SU-DHL-6 (cell line): Measurements from ENCODE around the gene GLOD5.

Experiments used
- H2AFZ ChIP-seq: fragments of 200-600 bp; sonication (generic); 2 replicates; pipeline ENCODE4 v1.6.1; 2014; ENCODE audit warnings: low read depth, mild to moderate bottlenecking, moderate library complexity, mixed read lengths, antibody characterized with exemption, low read length; ENCODE audit not compliant: severe bottlenecking
- H3F3A ChIP-seq: fragments of 200-600 bp; shearing (Covaris generic); 2 replicates; pipeline ENCODE4 v1.6.0; 2016; ENCODE audit warnings: antibody characterized with exemption, mild to moderate bottlenecking; ENCODE audit not compliant: insufficient read depth
- H3K27ac ChIP-seq: fragments of 200-600 bp; sonication (generic); 2 replicates; pipeline ENCODE4 v1.5.1; 2016; ENCODE audit warnings: low read depth, mild to moderate bottlenecking, low read length, moderate library complexity, mixed read lengths
- H3K27me3 ChIP-seq: fragments of 200-600 bp; sonication (generic), shearing (Covaris generic); 2 replicates; pipeline ENCODE4 v1.6.0; 2014; ENCODE audit warnings: mild to moderate bottlenecking, low read length
- H3K36me3 ChIP-seq: fragments of 200-600 bp; sonication (generic); 2 replicates; pipeline ENCODE4 v1.6.1; 2014; ENCODE audit warnings: mild to moderate bottlenecking, low read length, mixed read lengths
- H3K4me2 ChIP-seq: fragments of 300-600, 200-600 bp; shearing (Covaris generic), sonication (generic); 2 replicates; pipeline ENCODE4 v1.6.0; 2014; ENCODE audit warnings: low read length, low read depth, mild to moderate bottlenecking; ENCODE audit not compliant: poor library complexity, severe bottlenecking
- H3K4me3 ChIP-seq: fragments of 200-600 bp; sonication (generic); 2 replicates; pipeline ENCODE4 v1.5.1; 2014; ENCODE audit warnings: antibody characterized with exemption, low read length, mild to moderate bottlenecking, mixed read lengths; ENCODE audit not compliant: insufficient read depth, poor library complexity, severe bottlenecking
- H3K79me2 ChIP-seq: fragments of 200-600 bp; sonication (generic); 2 replicates; pipeline ENCODE4 v1.6.1; 2014; ENCODE audit warnings: mild to moderate bottlenecking, low read length, moderate library complexity; ENCODE audit not compliant: insufficient read depth
- H3K9ac ChIP-seq: fragments of 200-600 bp; sonication (generic); 2 replicates; pipeline ENCODE4 v1.7.0; 2014; ENCODE audit warnings: mild to moderate bottlenecking, low read length
- H3K9me2 ChIP-seq: fragments of 200-600 bp; sonication (generic); replicated peaks from 2 replicates; pipeline ENCODE4 v1.6.1; 2014; ENCODE audit warnings: low read length; ENCODE audit not compliant: insufficient read depth
- H3K9me3 ChIP-seq: fragments of 200-600 bp; sonication (generic); 2 replicates; pipeline ENCODE4 v1.6.1; 2014; ENCODE audit warnings: low read length, mixed read lengths; ENCODE audit not compliant: insufficient read depth
- H4K20me1 ChIP-seq: fragments of 200-600 bp; sonication (generic); 2 replicates; pipeline ENCODE4 v1.6.1; 2014; ENCODE audit warnings: low read depth, mild to moderate bottlenecking, antibody characterized with exemption, low read length, moderate library complexity, mixed read lengths
- CTCF ChIP-seq: fragments of 200-600 bp; sonication (generic); IDR thresholded peaks from one replicate; pipeline ENCODE4 v1.5.1; 2017; ENCODE audit warnings: antibody characterized with exemption, mild to moderate bottlenecking, low read length, moderate library complexity; ENCODE audit not compliant: insufficient read depth, poor library complexity, severe bottlenecking
- EZH2phosphoT487 ChIP-seq: fragments of 200-600 bp; sonication (generic), shearing (Covaris generic); conservative IDR thresholded peaks from 2 replicates; pipeline ENCODE4 v1.6.1; 2018; ENCODE audit warnings: mild to moderate bottlenecking, antibody characterized with exemption, low read length, moderate library complexity, mixed read lengths

The GLOD5 gene

GRCh38 chrX:48791063-48791820, 29.7 kb downstream of the GLOD5 start:
- Histone ChIP-seq H3K27ac (no peak overlapping the region), H3K9ac (no peak overlapping the region), H3K79me2 (no peaks in the 10 kb centered on the region), H3K36me3 (no peaks in the 10 kb centered on the region), H3K9me3 (no peaks in the 10 kb centered on the region), H3F3A (no peaks in the 10 kb centered on the region), H3K27me3 (no peaks in the 10 kb centered on the region), H3K4me2 (no peak overlapping the region), H3K4me3 (no peak overlapping the region), H4K20me1 (no peaks in the 10 kb centered on the region), H2AFZ (no peak overlapping the region), H3K9me2 (no peaks in the 10 kb centered on the region)
- TF ChIP-seq EZH2phosphoT487 (no peak), CTCF (no peak)

DNA sequence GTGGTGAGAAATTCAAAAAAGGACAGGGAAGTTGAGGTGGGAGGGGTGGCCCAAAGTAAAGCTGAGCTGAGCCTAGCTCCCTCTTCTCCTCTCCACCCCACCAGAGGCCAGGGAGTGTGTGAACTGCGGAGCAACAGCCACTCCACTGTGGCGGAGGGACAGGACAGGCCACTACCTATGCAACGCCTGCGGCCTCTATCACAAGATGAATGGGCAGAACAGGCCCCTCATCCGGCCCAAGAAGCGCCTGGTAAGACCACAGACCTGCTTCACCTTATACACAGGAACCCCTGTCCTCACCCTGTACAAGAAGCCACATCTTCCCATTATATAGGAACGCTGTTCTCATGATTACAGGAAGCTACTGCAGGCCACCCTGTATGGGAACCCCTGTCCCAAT, 30.7 kb downstream of the GLOD5 start:
- no peak overlapping the region for H2AFZ ChIP-seq
- H3K9me2 ChIP-seq: no peaks in the 10 kb centered on the region
- H3K79me2 ChIP-seq: no peaks in the 10 kb centered on the region
- no peaks in the 10 kb centered on the region for H3K36me3 ChIP-seq
- no peaks in the 10 kb centered on the region for H3K9me3 ChIP-seq
- H3F3A ChIP-seq: no peaks in the 10 kb centered on the region
- H3K27ac ChIP-seq: no peak overlapping the region
- no peak overlapping the region for H3K9ac ChIP-seq
- no peaks in the 10 kb centered on the region for H4K20me1 ChIP-seq
- H3K27me3 ChIP-seq: no peaks in the 10 kb centered on the region
- H3K4me3 ChIP-seq: no peak overlapping the region
- TF ChIP-seq EZH2phosphoT487: no peak
- no peak overlapping the region for H3K4me2 ChIP-seq

- no peak for TF ChIP-seq CTCF
- TF ChIP-seq EZH2phosphoT487: no peak
- H2AFZ ChIP-seq: no peak overlapping the region
- no peak overlapping the region for H3K4me2 ChIP-seq
- H3K27ac ChIP-seq: no peak overlapping the region
- H3K9ac ChIP-seq: no peak overlapping the region
- H3F3A ChIP-seq: no peaks in the 10 kb centered on the region
- no peaks in the 10 kb centered on the region for H3K27me3 ChIP-seq
- no peak overlapping the region for H3K4me3 ChIP-seq
- no peaks in the 10 kb centered on the region for H3K9me2 ChIP-seq
- H3K36me3 ChIP-seq: no peaks in the 10 kb centered on the region
- H3K79me2 ChIP-seq: no peaks in the 10 kb centered on the region
- H3K9me3 ChIP-seq: no peaks in the 10 kb centered on the region
- H4K20me1 ChIP-seq: no peaks in the 10 kb centered on the region
These were observed 32.4 kb downstream of the GLOD5 start for GRCh38 chrX:48793935-48794334.

GRCh38 chrX:48794340-48794910, 32.9 kb downstream of the GLOD5 start:
- TF ChIP-seq CTCF: no peak
- TF ChIP-seq EZH2phosphoT487: no peak
- no peaks in the 10 kb centered on the region for H3K27me3 ChIP-seq
- no peak overlapping the region for H3K27ac ChIP-seq
- no peaks in the 10 kb centered on the region for H3K36me3 ChIP-seq
- H2AFZ ChIP-seq: no peak overlapping the region
- no peaks in the 10 kb centered on the region for H3K79me2 ChIP-seq
- H3K9me2 ChIP-seq: no peaks in the 10 kb centered on the region
- no peaks in the 10 kb centered on the region for H4K20me1 ChIP-seq
- H3F3A ChIP-seq: no peaks in the 10 kb centered on the region
- no peak overlapping the region for H3K4me2 ChIP-seq
- no peaks in the 10 kb centered on the region for H3K9me3 ChIP-seq
- no peak overlapping the region for H3K4me3 ChIP-seq
- no peak overlapping the region for H3K9ac ChIP-seq
